K562 (cell line): ENCODE results near the gene COPA. TPM values are rescaled to one million over a fixed set of nuclear protein-coding genes. Genes with fewer than 3 reads are reported as not detected.

Experiments
- ATAC-seq: fragments of 200-7000 bp; cut with Tn5 transposase; 3 replicates; pipeline ENCODE4 v1.9.1; 2020; ENCODE audit warnings: moderate library complexity
- BruUV-seq: library from RNA; stranded (reverse); fragments of 400-500 nt; replicated peaks from 2 replicates; lab custom pipeline; 2021; lab: Mats Ljungman, UMichigan
- CTCF ChIA-PET: fragments of 300-600 bp; formaldehyde crosslinking; extraction: SDS; loops from one replicate; lab custom pipeline; 2021; ENCODE audit warnings: low intra/inter-chr PET ratio; lab: Yijun Ruan, JAX
- POLR2A ChIA-PET: fragments of 300-600, 350-650 bp; sonication (Branson Sonifier 250); formaldehyde crosslinking; extraction: SDS; loops from one replicate; lab custom pipeline; 2021; ENCODE audit warnings: antibody characterized with exemption, inconsistent platforms; lab: Yijun Ruan, JAX
- DNase-seq, 4 experiments: peaks; one replicate each; pipeline versions ENCODE4 v3.0.0 to v3.0.0-alpha.2; 2011 to 2018; ENCODE audit warnings: low spot score in 3 of 4, mixed read lengths in 3 of 4; ENCODE audit errors: extremely low read depth in 1 of 4
- FAIRE-seq: peaks from 2 replicates; lab custom pipeline; 2011; peaks lifted over from hg19 to GRCh38; lab: Jason Lieb, UNC
- H2AFZ ChIP-seq: 2 replicates; pipeline ENCODE4 v1.6.0; 2011; ENCODE audit warnings: low read depth, low read length, control low read depth, inconsistent platforms
- H3K27ac ChIP-seq: fragments of 200-600 bp; 3 replicates; pipeline ENCODE4 v1.8.0; 2011; ENCODE audit warnings: low read depth, mild to moderate bottlenecking, control low read depth, inconsistent platforms, low read length, moderate library complexity, mixed read lengths; ENCODE audit errors: extremely low read depth
- H3K27me3 ChIP-seq, 2 experiments: fragments of 300-600 bp in 1 of 2; 2 replicates in 1 of 2; 3 replicates in 1 of 2; pipeline versions ENCODE4 v1.6.0 to v1.8.0; 2011; ENCODE audit warnings: inconsistent platforms in 2 of 2, low read length in 2 of 2, mild to moderate bottlenecking in 1 of 2, mixed read lengths in 1 of 2, moderate library complexity in 1 of 2; ENCODE audit not compliant: control insufficient read depth in 2 of 2, insufficient read depth in 2 of 2
- H3K36me3 ChIP-seq: fragments of 300-600 bp; 3 replicates; pipeline ENCODE4 v1.8.0; 2011; ENCODE audit warnings: mild to moderate bottlenecking, low read length, inconsistent platforms; ENCODE audit not compliant: control insufficient read depth, insufficient read depth
- H3K4me1 ChIP-seq, 2 experiments: fragments of 200-600 bp in 1 of 2; replicated peaks in 1 of 2; 2 replicates in 1 of 2; 3 replicates in 1 of 2; pipeline versions ENCODE4 v1.5.1 to v1.8.0; 2011; ENCODE audit warnings: inconsistent platforms in 2 of 2, low read length in 2 of 2, mild to moderate bottlenecking in 1 of 2, mixed read lengths in 1 of 2, moderate library complexity in 1 of 2; ENCODE audit not compliant: control insufficient read depth in 2 of 2, insufficient read depth in 2 of 2
- H3K4me2 ChIP-seq: 2 replicates; pipeline ENCODE4 v1.6.1; 2011; ENCODE audit warnings: low read length, control low read depth, inconsistent platforms, mixed read lengths; ENCODE audit not compliant: insufficient read depth
- H3K4me3 ChIP-seq: fragments of 200-600 bp; sonication (generic), shearing (Covaris generic); 2 replicates; pipeline ENCODE4 v1.5.1; 2016; ENCODE audit warnings: control low read depth, inconsistent platforms
- H3K79me2 ChIP-seq: fragments of 200-600 bp; 3 replicates; pipeline ENCODE4 v1.8.0; 2011; ENCODE audit warnings: low read length, inconsistent platforms; ENCODE audit not compliant: control insufficient read depth, insufficient read depth
- H3K9ac ChIP-seq, 2 experiments: 2 replicates each; pipeline versions ENCODE4 v1.6.0 to v1.6.1; 2011; ENCODE audit warnings: low read depth in 2 of 2, low read length in 2 of 2, control low read depth in 1 of 2, inconsistent platforms in 1 of 2, mild to moderate bottlenecking in 1 of 2, mixed read lengths in 1 of 2; ENCODE audit not compliant: insufficient read depth in 1 of 2
- H3K9me1 ChIP-seq: one replicate; pipeline ENCODE4 v1.6.0; 2011; ENCODE audit warnings: inconsistent platforms, mild to moderate bottlenecking, low read length, moderate library complexity; ENCODE audit not compliant: control insufficient read depth, insufficient read depth
- H3K9me3 ChIP-seq: replicated peaks from 2 replicates; pipeline ENCODE4 v1.5.1; 2011; ENCODE audit warnings: low read depth, low read length, inconsistent platforms; ENCODE audit not compliant: control insufficient read depth, insufficient read depth
- H4K20me1 ChIP-seq: replicated peaks from 2 replicates; pipeline ENCODE4 v1.6.1; 2011; ENCODE audit warnings: low read length, inconsistent platforms, mixed read lengths; ENCODE audit not compliant: control insufficient read depth, insufficient read depth
- BMI1 ChIP-seq: fragments of 150-350 bp; IDR thresholded peaks from 2 replicates; pipeline ENCODE4 v1.6.1; 2014; ENCODE audit warnings: low read length
- BRF1 ChIP-seq: IDR thresholded peaks from 3 replicates; pipeline ENCODE4 v1.6.1; 2011; ENCODE audit warnings: borderline replicate concordance, mild to moderate bottlenecking; ENCODE audit not compliant: insufficient read length; ENCODE audit errors: extremely low read depth
- CBFA2T2 ChIP-seq: fragments of 450-650 bp; conservative IDR thresholded peaks from 2 replicates; pipeline ENCODE4 v1.6.1; 2017; ENCODE audit warnings: mild to moderate bottlenecking
- CBX8 ChIP-seq: fragments of 200-600 bp; sonication (generic); IDR thresholded peaks from 2 replicates; pipeline ENCODE4 v1.6.1; 2012; ENCODE audit warnings: borderline replicate concordance, mixed run types, low read depth, mild to moderate bottlenecking, moderate library complexity, mixed read lengths, low read length, control low read depth, inconsistent platforms; ENCODE audit not compliant: poor library complexity, severe bottlenecking; ENCODE audit errors: extremely low read depth
- FOXK1 ChIP-seq: sonication (generic); formaldehyde crosslinking; IDR thresholded peaks from 2 replicates; pipeline ENCODE4 v1.8.0; 2022; ENCODE audit warnings: missing genetic modification reagents, mild to moderate bottlenecking, borderline replicate concordance
- MECOM ChIP-seq: fragments of 250-450 bp; sonication (Bioruptor Pico); IDR thresholded peaks from 2 replicates; pipeline ENCODE4 v1.8.0; 2022; ENCODE audit warnings: inconsistent platforms
- POLR2AphosphoS2 ChIP-seq: IDR thresholded peaks from 2 replicates; pipeline ENCODE4 v1.6.1; 2012; ENCODE audit warnings: low read length, improper control_type of control experiment
- POLR2G ChIP-seq: fragments of 200-400 bp; formaldehyde crosslinking; IDR thresholded peaks from 2 replicates; pipeline ENCODE4 v1.6.1; 2017; ENCODE audit warnings: low read depth, mild to moderate bottlenecking, antibody characterized with exemption, low read length, moderate library complexity
- PRDM10 ChIP-seq: fragments of 450-650 bp; IDR thresholded peaks from 2 replicates; pipeline ENCODE4 v1.6.1; 2018; ENCODE audit not compliant: partially characterized antibody
- RBFOX2 ChIP-seq: fragments of 200-400 bp; formaldehyde crosslinking; IDR thresholded peaks from 2 replicates; pipeline ENCODE4 v1.6.1; 2017; ENCODE audit warnings: low read depth, mild to moderate bottlenecking, low read length, moderate library complexity
- RBM14 ChIP-seq: fragments of 200-400 bp; formaldehyde crosslinking; IDR thresholded peaks from 2 replicates; pipeline ENCODE4 v1.6.1; 2018; ENCODE audit warnings: low read depth, mild to moderate bottlenecking, low read length, moderate library complexity, borderline replicate concordance; ENCODE audit not compliant: insufficient read depth
- RFX1 ChIP-seq: fragments of 450-650 bp; IDR thresholded peaks from 2 replicates; pipeline ENCODE4 v1.6.1; 2016; ENCODE audit warnings: mild to moderate bottlenecking, moderate library complexity
- ZKSCAN3 ChIP-seq: fragments of 250-450 bp; sonication (Bioruptor Pico); IDR thresholded peaks from 2 replicates; pipeline ENCODE4 v1.4.0; 2020
- ZNF507 ChIP-seq: conservative IDR thresholded peaks from 2 replicates; pipeline ENCODE4 v1.6.1; 2017; ENCODE audit warnings: missing genetic modification characterization, missing compliant biosample characterization
- ZNF518B ChIP-seq: fragments of 250-450 bp; sonication (Bioruptor Pico); IDR thresholded peaks from 2 replicates; pipeline ENCODE4 v1.5.0; 2021; ENCODE audit warnings: mild to moderate bottlenecking, moderate library complexity
- WGBS: fragments of 100-300 bp; shearing (Covaris generic); methylation state at CpG from one replicate; pipeline ENCODE4 v1.1.6; 2016; ENCODE audit warnings: low coverage, mixed read lengths; ENCODE audit not compliant: insufficient coverage; ENCODE audit errors: missing lambda C conversion rate; 5-methylcytosine and 5-hydroxymethylcytosine counted together
- in situ Hi-C: fragments of 300-500 bp; cut with MboI; formaldehyde crosslinking; loops from 4 replicates; pipeline ENCODE4 v1.15.0; 2018; ENCODE audit warnings: inconsistent platforms, mixed read lengths
- intact Hi-C: fragments of 100-400 bp; cut with micrococcal nuclease; formaldehyde crosslinking; loops from 2 replicates; pipeline ENCODE4 v1.14.2; 2022
- polyA plus RNA-seq, 8 experiments: library from polyadenylated mRNA; depleted of rRNA in 4 of 8; stranded (reverse) in 5 of 8; unstranded in 3 of 8; fragments of >200 nt; fragmentation: Nextera tagmentation in 2 of 8; fragmentation: Illumina TruSeq in 1 of 8; extraction: Ambion mirVana in 2 of 8; extraction: Trizol in 1 of 8; gene quantifications; 2 replicates each; pipeline versions ENCODE4 v1.2.1 to v1.2.3, GENCODE V29; 2011 to 2014; ENCODE audit warnings: inconsistent platforms in 1 of 8, missing spikeins in 1 of 8
- total RNA-seq, 7 experiments: library from RNA; depleted of rRNA in 6 of 7; stranded (reverse); fragments of >200 nt in 6 of 7; fragmentation: Illumina TruSeq in 2 of 7; extraction: Trizol in 2 of 7; gene quantifications; 2 replicates each; pipeline versions ENCODE4 v1.2.1 to v1.2.3, GENCODE V29; 2011 to 2021; ENCODE audit warnings: low replicate concordance in 1 of 7

The COPA gene
- total and polyA plus RNA-seq, 9 of the 15 experiments (the other 6 are each of a cell fraction or from before 2014, with no cell fraction given) = 49.8 to 222 (median 110) TPM

GRCh38 chr1:160360227-160360695 is 17.2 kb upstream of the COPA start:
- in situ Hi-C loops (no loop called here), intact Hi-C loops (no loop called here)
- CTCF ChIA-PET = no interaction called here
- Histone ChIP-seq H3K27me3 (no peaks in the 10 kb centered on the region), H4K20me1 (no peaks in the 10 kb centered on the region), H3K4me3 (no peak overlapping the region), H3K9ac (no peak overlapping the region), H3K9me3 (no peaks in the 10 kb centered on the region), H3K4me2 (no peak overlapping the region), H3K9me1 (no peaks in the 10 kb centered on the region), H2AFZ (no peak overlapping the region), H3K4me1 (peaks cover 13 to 29% of the 10 kb centered on the region in 2 experiments), H3K79me2 (no peaks in the 10 kb centered on the region), H3K36me3 (peaks cover 50% of the 10 kb centered on the region), H3K27ac (peak overlapping the region; percentile 12; the same call in 1 of the 3 replicates)
- WGBS = 89% methylated on average over 4 of the region's 8 CpGs
- ATAC-seq = no peak
- BruUV-seq = no TSS peak
- POLR2A ChIA-PET = interaction anchor here (0.6 to 0.7 kb wide), 3 partner anchors 172 to 872 kb away, joined by 3 to 5 read pairs (median 4); no protein-coding TSS in a partner anchor
- no peak for DNase-seq
- TF ChIP-seq BMI1 (no peak), FOXK1 (CRISPR knock-in tag) (no peak), POLR2G (peak; percentile 49), PRDM10 (no peak), BRF1 (no peak), ZKSCAN3 (no peak), CBX8 (no peak), RFX1 (no peak), RBFOX2 (0 out of 2 replicates have a peak, but pooled peaks have one; percentile 36), POLR2AphosphoS2 (0 out of 2 replicates have a peak, but pooled peaks have one; percentile 9), RBM14 (no peak), ZNF518B (CRISPR knock-in tag) (no peak), CBFA2T2 (no peak), ZNF507 (no peak), MECOM (CRISPR knock-in tag) (no peak)
- FAIRE-seq = no peak
